ENCODE results near the gene CDK4.
"Not testable (repeated sequence)": the region's sequence is repeated elsewhere in the genome, so short reads cannot be mapped to it uniquely, and the experiment has no call there.

The CDK4 gene

DNA sequence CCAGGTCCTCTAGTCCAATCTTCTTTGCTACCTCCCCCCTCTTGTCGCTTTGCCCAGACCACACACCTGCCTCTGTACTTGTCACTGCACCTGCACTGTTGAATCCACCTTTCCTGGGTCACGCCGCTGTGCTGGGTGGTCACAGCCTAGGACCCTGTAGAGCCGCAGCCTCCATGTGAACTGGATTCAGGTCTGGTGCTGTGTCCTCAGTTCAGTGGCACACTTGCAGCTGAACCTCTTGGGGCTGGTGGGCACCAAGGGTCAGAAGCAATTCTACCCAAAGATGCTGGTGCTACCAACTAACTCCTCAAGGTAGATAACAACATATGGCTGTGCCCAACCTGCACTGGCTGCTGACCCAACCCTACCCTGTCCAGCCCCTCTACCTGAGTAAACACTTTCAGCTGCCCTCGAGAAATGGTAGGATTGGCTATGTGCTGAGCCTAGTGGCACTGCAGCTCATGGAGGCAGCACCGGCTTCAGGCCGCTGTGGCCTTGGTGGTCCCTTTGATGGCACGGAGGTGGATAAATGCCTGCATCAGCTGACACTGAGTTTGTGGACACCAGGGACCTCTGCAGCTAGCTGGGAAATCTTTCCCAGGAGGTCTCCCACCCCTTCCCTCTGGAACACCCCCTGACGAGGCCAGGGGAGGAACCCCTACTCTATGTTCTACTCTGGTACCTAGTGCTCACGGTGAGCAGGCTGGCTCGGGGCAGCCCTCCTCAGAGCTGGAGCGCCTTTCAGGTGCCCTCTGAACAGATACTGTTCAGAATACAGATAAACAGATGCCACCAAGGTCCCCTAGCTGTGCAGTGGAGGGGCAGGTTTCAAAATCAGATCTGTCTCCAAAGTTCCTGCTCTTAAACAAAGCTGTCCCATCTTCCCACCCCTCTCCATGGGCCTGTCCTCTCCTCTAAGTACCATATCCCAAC, 27.8 kb downstream of the CDK4 start:
- no peak for DNase-seq

- no peak for DNase-seq
These were observed 28.5 kb downstream of the CDK4 start for GRCh38 chr12:57723630-57723962.

GRCh38 chr12:57722716-57723629, 29.1 kb downstream of the CDK4 start:
- no peak for DNase-seq

DNA sequence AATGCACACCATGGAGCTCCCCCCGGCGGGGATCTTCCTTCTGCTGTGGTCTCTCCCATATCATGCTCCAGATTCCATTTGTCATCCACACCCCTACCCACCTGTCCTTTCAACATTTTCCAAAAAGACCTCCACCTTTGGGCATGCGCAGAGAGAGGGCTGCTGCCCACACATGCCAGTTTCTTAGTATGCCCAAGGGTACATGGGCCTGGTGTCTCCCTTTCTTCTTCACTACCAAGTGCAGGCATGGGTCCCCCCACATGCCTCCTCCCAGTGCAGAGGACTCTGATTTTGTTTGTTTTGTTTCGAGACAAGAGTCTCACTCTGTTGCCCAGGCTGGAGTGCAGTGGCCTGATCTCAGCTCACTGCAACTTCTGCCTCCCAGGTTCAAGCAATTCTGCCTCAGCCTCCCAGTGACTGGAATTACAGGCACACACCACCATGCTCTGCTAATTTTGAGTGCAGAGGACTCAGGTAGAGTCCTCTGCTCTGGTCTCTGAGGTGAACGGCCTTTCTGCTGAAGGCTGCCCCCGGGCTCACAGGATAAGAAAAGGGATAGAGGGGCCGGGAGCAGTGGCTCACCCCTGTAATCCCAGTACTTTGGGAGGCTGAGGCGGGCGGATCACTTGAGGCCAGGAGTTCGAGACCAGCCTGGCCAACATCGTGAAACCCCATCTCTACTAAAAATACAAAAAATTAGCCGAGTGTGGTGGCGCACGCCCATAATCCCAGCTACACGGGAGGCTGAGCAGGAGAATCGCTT, 30.1 kb downstream of the CDK4 start:
- DNase-seq: not testable (repeated sequence)

DNA sequence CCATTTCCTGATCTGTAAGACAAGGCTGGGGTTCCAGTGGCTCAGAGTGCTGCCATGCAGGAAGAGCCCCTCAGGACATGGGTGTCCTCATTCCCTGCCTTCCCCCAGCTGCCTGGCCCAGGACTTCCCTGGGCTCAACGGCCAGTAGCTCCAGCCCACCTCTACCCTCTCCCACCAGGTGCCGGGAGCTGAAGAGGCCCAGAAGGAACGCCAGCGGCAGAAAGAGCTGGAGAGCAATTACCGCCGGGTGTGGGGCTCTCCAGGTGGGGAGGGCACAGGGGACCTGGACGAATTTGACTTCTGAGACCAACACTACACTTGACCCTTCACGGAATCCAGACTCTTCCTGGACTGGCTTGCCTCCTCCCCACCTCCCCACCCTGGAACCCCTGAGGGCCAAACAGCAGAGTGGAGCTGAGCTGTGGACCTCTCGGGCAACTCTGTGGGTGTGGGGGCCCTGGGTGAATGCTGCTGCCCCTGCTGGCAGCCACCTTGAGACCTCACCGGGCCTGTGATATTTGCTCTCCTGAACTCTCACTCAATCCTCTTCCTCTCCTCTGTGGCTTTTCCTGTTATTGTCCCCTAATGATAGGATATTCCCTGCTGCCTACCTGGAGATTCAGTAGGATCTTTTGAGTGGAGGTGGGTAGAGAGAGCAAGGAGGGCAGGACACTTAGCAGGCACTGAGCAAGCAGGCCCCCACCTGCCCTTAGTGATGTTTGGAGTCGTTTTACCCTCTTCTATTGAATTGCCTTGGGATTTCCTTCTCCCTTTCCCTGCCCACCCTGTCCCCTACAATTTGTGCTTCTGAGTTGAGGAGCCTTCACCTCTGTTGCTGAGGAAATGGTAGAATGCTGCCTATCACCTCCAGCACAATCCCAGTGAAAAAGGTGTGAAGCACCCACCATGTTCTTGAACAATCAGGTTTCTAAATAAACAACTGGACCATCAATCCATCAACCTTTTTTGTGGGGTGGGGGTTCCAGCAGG, 31.2 kb downstream of the CDK4 start:
- no peak for DNase-seq

GRCh38 chr12:57719777-57720605, 32.1 kb downstream of the CDK4 start:
- no peak for DNase-seq

GRCh38 chr12:57718641-57719528, 33.2 kb downstream of the CDK4 start:
- no peak for DNase-seq

DNA sequence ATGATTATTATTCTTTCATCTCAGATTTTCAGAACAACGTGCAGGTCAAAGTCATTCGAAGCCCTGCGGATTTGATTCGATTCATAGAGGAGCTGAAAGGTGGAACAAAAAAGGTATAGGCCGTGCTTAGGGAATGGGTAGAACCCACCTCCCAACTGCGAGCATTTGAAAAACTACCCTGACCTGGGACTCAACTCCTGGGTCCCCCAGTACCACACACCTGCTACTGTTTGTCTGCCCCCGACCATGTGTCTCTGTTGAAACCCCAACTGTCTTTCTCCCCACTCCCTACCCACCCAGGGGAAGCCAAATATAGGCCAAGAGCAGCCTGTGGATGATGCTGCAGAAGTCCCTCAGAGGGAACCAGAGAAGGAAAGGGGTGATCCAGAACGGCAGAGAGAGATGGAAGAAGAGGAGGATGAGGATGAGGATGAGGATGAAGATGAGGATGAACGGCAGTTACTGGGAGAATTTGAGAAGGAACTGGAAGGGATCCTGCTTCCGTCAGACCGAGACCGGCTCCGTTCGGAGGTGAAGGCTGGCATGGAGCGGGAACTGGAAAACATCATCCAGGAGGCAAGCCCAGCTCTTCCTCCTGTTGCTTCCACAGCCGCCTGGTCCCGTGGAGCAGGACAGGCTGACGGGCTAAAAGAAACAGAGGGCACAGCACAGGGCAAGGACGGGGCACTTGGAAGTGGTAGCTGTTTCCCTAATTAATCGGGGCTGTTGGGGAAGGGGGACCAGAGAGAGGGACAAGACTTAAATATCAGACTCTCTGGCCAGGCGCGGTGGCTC, 34.1 kb downstream of the CDK4 start:
- no peak for DNase-seq

GRCh38 chr12:57717131-57717530, 35.0 kb downstream of the CDK4 start:
- DNase-seq: no peak

DNA sequence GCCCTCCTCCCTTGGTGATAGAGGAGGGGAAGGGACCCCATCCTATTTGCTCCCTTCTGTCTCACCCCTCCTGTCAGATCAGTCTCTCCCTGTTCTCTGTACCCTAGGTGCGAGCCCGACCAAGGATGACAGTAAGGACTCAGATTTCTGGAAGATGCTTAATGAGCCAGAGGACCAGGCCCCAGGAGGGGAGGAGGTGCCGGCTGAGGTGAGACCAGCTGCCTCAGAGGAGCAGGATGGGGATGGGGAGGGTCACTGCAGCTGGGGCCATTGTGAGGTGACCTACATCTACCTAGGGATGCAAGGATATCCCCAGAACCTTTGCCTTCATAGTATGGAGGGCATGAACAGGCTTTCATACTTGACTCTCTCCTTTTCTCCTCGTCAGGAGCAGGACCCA, 35.8 kb downstream of the CDK4 start:
- DNase-seq: no peak

DNA sequence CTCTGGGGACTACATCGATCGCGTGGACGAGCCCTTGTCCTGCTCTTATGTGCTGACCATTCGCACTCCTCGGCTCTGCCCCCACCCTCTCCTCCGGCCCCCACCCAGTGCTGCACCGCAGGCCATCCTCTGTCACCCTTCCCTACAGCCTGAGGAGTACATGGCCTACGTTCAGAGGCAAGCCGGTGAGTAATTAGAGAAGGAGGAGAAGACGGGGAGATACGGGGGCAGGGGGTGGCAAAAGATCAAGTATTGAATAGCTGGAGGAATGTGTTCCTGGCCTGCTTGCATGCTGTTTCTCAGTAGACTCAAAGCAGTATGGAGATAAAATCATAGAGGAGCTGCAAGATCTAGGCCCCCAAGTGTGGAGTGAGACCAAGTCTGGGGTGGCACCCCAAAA, 36.3 kb downstream of the CDK4 start:
- no peak for DNase-seq

GRCh38 chr12:57715036-57715748, 36.9 kb downstream of the CDK4 start:
- DNase-seq: not testable (repeated sequence)

DNA sequence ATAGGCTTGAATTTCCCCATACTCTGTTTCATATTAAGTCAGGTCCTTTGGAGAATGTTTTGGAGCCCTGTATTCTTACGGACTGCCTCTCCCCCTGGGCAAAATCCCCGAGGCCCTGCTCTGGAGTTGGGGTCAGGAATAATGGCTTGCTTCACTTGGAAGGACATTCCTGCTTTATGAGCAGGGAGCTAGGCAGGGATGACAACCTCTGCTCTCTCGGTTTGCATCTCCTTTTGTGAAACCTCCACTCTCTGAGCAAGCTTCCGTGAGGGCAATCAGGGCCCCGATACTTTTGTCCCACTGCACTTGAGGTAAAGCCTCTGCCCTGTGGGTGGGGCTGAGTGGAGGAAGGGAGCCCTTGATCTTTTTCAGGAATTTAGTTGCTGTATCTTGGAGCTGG, 38.9 kb downstream of the CDK4 start:
- DNase-seq: no peak

DNA sequence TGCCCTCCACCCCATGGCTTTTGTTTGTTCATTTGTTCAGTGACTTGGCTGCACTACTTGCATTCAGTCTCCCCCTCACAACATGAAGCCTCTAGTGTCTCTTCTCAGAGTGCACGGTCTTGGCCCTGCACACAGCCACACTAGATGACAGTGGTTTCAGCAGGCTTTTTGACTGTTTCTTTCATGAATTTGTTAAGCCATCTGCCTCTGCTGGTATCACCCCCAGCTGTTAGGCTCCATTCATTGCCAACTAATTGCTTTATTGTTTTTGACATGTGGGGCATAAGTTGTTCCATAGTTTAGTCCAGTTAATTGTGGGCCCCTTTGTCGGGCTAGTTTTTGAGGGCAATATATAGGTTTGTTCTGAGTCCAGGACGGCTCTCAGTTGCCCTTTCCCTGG, 39.4 kb downstream of the CDK4 start:
- DNase-seq: no peak

GRCh38 chr12:57708296-57708695, 43.8 kb downstream of the CDK4 start:
- DNase-seq: no peak

GRCh38 chr12:57707250-57707649, 44.9 kb downstream of the CDK4 start:
- no peak for DNase-seq

DNA sequence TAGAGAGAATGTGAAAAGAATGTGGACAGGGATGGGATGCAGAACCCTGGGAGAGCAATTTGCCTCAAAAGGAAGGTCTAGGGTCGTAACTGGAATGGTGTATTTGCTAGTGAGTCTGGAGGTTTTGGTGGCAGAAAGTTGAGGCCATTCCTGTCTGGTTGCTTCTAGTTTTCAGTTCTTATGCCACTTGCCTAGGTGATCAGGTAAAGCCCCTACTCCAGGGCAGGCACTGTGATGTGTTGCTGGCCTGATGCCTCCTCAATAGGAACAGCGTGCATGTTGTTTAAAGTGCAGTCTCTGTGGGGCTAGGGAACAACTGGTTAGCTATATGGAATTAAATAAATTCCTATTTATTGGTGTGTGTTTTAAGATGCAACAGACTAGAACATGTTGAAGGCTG, 51.8 kb downstream of the CDK4 start:
- DNase-seq: no peak

GRCh38 chr12:57698414-57698813, 53.7 kb downstream of the CDK4 start:
- no peak for DNase-seq
